GM18498 (cell line): ENCODE measurements around the gene OR10G6.
"Not testable (repeated sequence)": the region's sequence is repeated elsewhere in the genome, so short reads cannot be mapped to it uniquely, and the experiment has no call there.

Experiments
- ATAC-seq: cut with Tn5 transposase; IDR thresholded peaks from one replicate; pipeline ENCODE4 v1.9.1; 2021; ENCODE audit warnings: mild to moderate bottlenecking, moderate library complexity; ENCODE audit not compliant: unreplicated experiment

Gene OR10G6

GRCh38 chr11:123995119-123995518 lies at the start of gene OR10G6:
Gene OR10G6 (minus strand): TSS chr11:123995161. CDS start chr11:123995161, 0 bp downstream.
- ATAC-seq, result no peak

- ATAC-seq, result no peak
These were observed 48.5 kb upstream of the OR10G6 start for GRCh38 chr11:124043420-124043819.

GRCh38 chr11:124041254-124041653 lies 46.3 kb upstream of the OR10G6 start, which contains the start of gene OR10G7:
Gene OR10G7 (minus strand): TSS chr11:124041325. CDS start chr11:124039001, 2,324 bp downstream.
- ATAC-seq, result no peak

- no peak for ATAC-seq
These were observed 44.6 kb upstream of the OR10G6 start for GRCh38 chr11:124039557-124039956.

GRCh38 chr11:124036666-124037065 lies 41.7 kb upstream of the OR10G6 start:
- ATAC-seq, result no peak

GRCh38 chr11:124026498-124026897 lies 31.5 kb upstream of the OR10G6 start, which contains the start of gene OR10G8:
Gene OR10G8 (plus strand): TSS chr11:124026798. CDS start chr11:124029623, 2,825 bp downstream.
- no peak for ATAC-seq

- ATAC-seq, result not testable (repeated sequence)
These were observed 20.9 kb upstream of the OR10G6 start for GRCh38 chr11:124015837-124016236.

GRCh38 chr11:124012697-124013096 lies 17.7 kb upstream of the OR10G6 start, which contains the start of gene OR10G4:
Gene OR10G4 (plus strand): TSS chr11:124012997. CDS start chr11:124015575, 2,578 bp downstream.
- ATAC-seq, result no peak

- no peak for ATAC-seq
These were observed 15.7 kb downstream of the OR10G6 start for GRCh38 chr11:123979311-123979710.

- no peak for ATAC-seq
These were observed 17.1 kb downstream of the OR10G6 start, which contains the start of gene OR10S1 for GRCh38 chr11:123977731-123978347. Gene OR10S1 (minus strand): TSS chr11:123977781. CDS start chr11:123977664, 117 bp downstream.

GRCh38 chr11:123976770-123977560 lies 18.0 kb downstream of the OR10G6 start:
- ATAC-seq, result no peak

GRCh38 chr11:123973816-123974215 lies 21.1 kb downstream of the OR10G6 start:
- no peak for ATAC-seq

- no peak for ATAC-seq
These were observed 38.2 kb downstream of the OR10G6 start for GRCh38 chr11:123956752-123957151.

- no peak for ATAC-seq
These were observed 49.8 kb downstream of the OR10G6 start for GRCh38 chr11:123945132-123945531.
